ENCODE results near the gene ACVR1.

DNA sequence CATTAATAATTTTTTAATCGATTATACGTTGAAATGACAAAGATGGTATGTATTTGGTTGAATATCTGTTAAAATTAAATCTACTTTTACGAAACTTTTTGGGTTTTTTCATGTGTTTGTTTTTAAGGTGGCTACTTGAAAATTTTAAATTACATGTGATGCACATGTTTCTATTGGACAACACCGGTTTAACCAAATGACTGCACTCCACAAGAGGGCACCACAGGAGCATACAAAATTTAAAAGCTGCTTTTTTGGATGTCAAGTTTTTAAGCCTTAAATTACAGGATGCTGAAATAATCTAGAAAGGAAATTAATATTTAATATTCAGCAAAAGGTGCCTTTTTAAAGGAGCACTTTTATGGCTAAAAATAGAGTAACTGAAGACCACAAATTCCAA, 98.7 kb downstream of the ACVR1 start:
- no peak for TF ChIP-seq POLR2A (IDR thresholded peaks at IDR 0.05)
- TF ChIP-seq, protein P1, sequence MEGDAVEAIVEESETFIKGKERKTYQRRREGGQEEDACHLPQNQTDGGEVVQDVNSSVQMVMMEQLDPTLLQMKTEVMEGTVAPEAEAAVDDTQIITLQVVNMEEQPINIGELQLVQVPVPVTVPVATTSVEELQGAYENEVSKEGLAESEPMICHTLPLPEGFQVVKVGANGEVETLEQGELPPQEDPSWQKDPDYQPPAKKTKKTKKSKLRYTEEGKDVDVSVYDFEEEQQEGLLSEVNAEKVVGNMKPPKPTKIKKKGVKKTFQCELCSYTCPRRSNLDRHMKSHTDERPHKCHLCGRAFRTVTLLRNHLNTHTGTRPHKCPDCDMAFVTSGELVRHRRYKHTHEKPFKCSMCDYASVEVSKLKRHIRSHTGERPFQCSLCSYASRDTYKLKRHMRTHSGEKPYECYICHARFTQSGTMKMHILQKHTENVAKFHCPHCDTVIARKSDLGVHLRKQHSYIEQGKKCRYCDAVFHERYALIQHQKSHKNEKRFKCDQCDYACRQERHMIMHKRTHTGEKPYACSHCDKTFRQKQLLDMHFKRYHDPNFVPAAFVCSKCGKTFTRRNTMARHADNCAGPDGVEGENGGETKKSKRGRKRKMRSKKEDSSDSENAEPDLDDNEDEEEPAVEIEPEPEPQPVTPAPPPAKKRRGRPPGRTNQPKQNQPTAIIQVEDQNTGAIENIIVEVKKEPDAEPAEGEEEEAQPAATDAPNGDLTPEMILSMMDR (IDR thresholded peaks at IDR 0.05): peak; percentile 56 to 74 (median 69)
- no peak for TF ChIP-seq EP300 (IDR thresholded peaks at IDR 0.05)
- no peak for TF ChIP-seq POLR2AphosphoS5 (IDR thresholded peaks at IDR 0.05)
